Measurements from ENCODE around the gene PLXDC2. TPM values are rescaled to one million over a fixed set of nuclear protein-coding genes. Genes with fewer than 3 reads are reported as not detected.

PLXDC2 gene
- total RNA-seq, 6 donors from 2014 or later, result 39.0 to 129 (median 68.0) TPM

DNA sequence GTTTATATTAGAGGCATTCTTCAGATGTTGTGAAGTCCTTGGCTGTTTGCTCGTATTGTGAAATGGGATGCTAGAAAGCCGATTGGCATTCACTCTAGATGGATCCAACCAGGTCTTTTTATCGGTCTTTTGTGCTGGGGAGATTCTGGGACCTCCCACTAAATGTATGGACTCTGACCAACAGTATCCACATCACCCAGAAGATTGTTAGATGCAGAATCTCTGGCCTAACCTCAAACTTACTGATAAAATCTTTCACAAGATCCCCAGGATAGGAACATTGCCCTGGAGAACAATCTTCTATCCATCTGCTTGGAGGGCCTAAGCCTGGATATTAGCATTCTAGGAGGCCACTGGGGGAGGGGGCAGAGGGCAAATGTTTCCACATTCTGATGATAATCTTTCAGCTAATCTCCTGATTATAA lies 160.9 kb downstream of the PLXDC2 start:
- H3K4me3 ChIP-seq, result no peak overlapping the region
- DNase-seq (no peak), ATAC-seq (ENCODE audit: low FRiP score in 2 of 2) (no peak)
- no peak overlapping the region for H3K27ac ChIP-seq
- 78 to 82% methylated on average over 3 of the region's 3 CpGs for WGBS, 2 donors
- H3K9me3 ChIP-seq, result no peaks in the 10 kb centered on the region
- no peaks in the 10 kb centered on the region for H3K27me3 ChIP-seq
- TF ChIP-seq POLR2AphosphoS5 (IDR thresholded peaks at IDR 0.05), result no peak
- TF ChIP-seq EP300 (IDR thresholded peaks at IDR 0.05), result no peak
- TF ChIP-seq, protein P1, sequence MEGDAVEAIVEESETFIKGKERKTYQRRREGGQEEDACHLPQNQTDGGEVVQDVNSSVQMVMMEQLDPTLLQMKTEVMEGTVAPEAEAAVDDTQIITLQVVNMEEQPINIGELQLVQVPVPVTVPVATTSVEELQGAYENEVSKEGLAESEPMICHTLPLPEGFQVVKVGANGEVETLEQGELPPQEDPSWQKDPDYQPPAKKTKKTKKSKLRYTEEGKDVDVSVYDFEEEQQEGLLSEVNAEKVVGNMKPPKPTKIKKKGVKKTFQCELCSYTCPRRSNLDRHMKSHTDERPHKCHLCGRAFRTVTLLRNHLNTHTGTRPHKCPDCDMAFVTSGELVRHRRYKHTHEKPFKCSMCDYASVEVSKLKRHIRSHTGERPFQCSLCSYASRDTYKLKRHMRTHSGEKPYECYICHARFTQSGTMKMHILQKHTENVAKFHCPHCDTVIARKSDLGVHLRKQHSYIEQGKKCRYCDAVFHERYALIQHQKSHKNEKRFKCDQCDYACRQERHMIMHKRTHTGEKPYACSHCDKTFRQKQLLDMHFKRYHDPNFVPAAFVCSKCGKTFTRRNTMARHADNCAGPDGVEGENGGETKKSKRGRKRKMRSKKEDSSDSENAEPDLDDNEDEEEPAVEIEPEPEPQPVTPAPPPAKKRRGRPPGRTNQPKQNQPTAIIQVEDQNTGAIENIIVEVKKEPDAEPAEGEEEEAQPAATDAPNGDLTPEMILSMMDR (IDR thresholded peaks at IDR 0.05), result no peak
- no peak for TF ChIP-seq POLR2A (IDR thresholded peaks at IDR 0.05)
- H3K4me1 ChIP-seq, result no peaks in the 10 kb centered on the region
- H3K36me3 ChIP-seq, result no peaks in the 10 kb centered on the region

DNA sequence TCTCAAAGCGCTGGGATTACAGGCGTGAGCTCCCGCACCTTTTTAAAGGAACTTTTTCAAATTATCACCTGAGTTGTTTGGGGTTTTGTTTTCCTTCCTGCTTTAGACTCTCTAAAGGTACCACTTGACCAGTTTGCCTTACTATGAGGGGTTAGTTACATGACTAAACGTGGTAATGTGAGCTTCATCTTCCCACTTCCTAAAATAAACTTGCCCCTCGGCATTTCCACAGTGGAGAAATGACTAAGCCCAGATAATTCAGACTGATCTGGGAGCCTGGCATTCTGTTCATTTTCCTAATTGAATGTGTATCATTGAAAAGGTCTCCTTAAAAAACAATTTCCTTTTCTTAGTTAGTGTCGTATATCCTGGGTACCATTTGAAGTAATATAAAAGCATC lies 163.4 kb downstream of the PLXDC2 start:
- H3K4me1 ChIP-seq, result peaks cover 0 to 3% (median 0%) of the 10 kb centered on the region in 4 donors
- ATAC-seq (ENCODE audit: low FRiP score in 2 of 2), result no peak
- WGBS, 2 donors, result 71 to 83% methylated on average over 6 of the region's 6 CpGs
- H3K9me3 ChIP-seq, result no peaks in the 10 kb centered on the region
- no peak overlapping the region for H3K4me3 ChIP-seq
- TF ChIP-seq EP300 (IDR thresholded peaks at IDR 0.05) (no peak), POLR2A (IDR thresholded peaks at IDR 0.05) (no peak), POLR2AphosphoS5 (IDR thresholded peaks at IDR 0.05) (no peak)
- TF ChIP-seq, protein P1 (IDR thresholded peaks at IDR 0.05), result no peak
- no peaks in the 10 kb centered on the region for H3K36me3 ChIP-seq
- H3K27me3 ChIP-seq, result no peaks in the 10 kb centered on the region
- no peak for DNase-seq
- no peak overlapping the region for H3K27ac ChIP-seq

DNA sequence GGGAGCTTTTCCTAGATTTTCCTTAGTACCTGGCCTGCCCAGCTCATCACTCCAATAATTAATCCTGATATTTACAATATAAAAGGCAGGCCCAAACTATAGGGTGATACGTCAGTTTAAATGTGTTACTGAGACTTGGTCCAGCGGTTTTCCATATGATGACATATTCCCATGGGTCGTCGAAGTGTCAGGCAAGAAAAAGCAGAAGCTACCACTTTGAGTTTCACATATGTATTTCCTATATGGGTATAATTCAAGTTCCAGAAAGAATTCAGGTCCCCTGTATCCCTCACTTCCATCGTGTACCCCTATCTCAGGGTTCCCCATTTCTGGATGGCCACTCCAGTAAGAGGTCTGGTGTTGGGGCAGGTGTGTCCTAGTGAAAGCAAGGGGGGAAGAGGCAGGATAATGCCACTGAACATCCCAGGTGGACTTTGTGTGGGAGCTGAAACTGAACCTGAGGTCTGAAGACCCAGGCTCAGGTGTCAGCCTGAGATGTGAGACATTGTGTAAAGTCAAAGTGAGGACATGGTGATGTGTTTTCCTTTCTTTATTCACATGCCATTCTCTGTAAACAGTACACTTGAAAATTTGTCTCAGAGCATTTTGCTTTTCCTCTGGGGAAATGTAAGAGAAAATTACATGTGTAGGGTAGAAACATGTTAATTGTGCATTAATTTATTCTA lies 167.8 kb downstream of the PLXDC2 start:
- no peaks in the 10 kb centered on the region for H3K9me3 ChIP-seq
- no peaks in the 10 kb centered on the region for H3K36me3 ChIP-seq
- TF ChIP-seq, protein P1 (IDR thresholded peaks at IDR 0.05), result no peak
- TF ChIP-seq POLR2A (IDR thresholded peaks at IDR 0.05), result no peak
- TF ChIP-seq EP300 (IDR thresholded peaks at IDR 0.05), result no peak
- no peak for TF ChIP-seq POLR2AphosphoS5 (IDR thresholded peaks at IDR 0.05)
- WGBS, 2 donors, result 78 to 81% methylated on average over 5 of the region's 5 CpGs
- H3K27ac ChIP-seq, result no peak overlapping the region
- ATAC-seq (ENCODE audit: low FRiP score in 2 of 2) (no peak), DNase-seq (no peak)
- peaks cover 0 to 3% (median 1%) of the 10 kb centered on the region in 4 donors for H3K4me1 ChIP-seq
- no peaks in the 10 kb centered on the region for H3K27me3 ChIP-seq
- H3K4me3 ChIP-seq, result no peak overlapping the region

DNA sequence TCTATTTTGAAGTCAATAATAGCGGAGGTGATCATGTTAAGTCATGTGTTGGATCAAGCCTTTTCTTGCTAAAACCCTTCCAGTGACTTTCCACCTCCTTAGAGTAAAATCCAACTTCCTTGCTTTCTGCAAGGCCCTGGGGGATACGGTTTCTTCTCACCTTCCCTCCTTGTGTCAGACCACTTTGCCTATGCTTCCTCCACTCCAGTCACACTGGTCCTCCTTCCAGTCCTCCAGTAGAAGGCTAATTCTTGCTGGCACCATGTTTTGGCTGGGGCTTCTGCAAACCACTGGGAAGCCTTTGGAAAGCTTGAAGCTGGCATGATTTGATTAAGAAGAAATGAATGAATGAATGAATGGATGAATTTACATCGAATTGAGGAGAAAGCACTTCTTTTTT lies 169.5 kb downstream of the PLXDC2 start:
- no peak overlapping the region for H3K4me3 ChIP-seq
- 70 to 71% methylated on average over 3 of the region's 3 CpGs for WGBS, 2 donors
- no peak overlapping the region for H3K27ac ChIP-seq
- TF ChIP-seq, protein P1 (IDR thresholded peaks at IDR 0.05), result no peak
- TF ChIP-seq POLR2AphosphoS5 (IDR thresholded peaks at IDR 0.05) (no peak), POLR2A (IDR thresholded peaks at IDR 0.05) (no peak), EP300 (IDR thresholded peaks at IDR 0.05) (no peak)
- no peak for DNase-seq
- no peaks in the 10 kb centered on the region for H3K9me3 ChIP-seq
- H3K36me3 ChIP-seq, result no peaks in the 10 kb centered on the region
- ATAC-seq (ENCODE audit: low FRiP score in 2 of 2), result no peak
- no peaks in the 10 kb centered on the region for H3K27me3 ChIP-seq
- peaks cover 0 to 3% (median 1%) of the 10 kb centered on the region in 4 donors for H3K4me1 ChIP-seq

DNA sequence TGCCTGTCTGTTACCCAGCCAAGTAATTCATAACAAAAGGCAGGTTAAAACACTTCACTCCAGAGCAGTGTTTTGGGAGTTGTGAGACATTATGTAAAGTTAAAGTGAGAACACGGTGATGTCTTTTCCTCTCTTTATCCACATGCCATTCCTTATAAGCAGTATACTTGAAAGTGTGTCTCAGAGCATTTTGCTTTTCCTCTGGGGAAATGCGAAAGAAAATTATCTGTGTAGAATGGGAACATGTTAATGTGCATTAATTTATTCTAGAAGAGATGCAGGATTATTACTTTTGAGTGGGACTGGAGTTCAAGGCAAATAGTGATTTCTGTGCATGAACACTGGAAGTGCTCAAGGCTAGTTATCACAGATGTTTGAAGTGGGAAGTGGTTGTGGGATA lies 170.4 kb downstream of the PLXDC2 start:
- Histone ChIP-seq H3K4me1 (peaks cover 0 to 3% (median 1%) of the 10 kb centered on the region in 4 donors), H3K36me3 (no peaks in the 10 kb centered on the region), H3K27ac (peak overlapping the region in 1 of 4 donors; percentile 10), H3K27me3 (no peaks in the 10 kb centered on the region), H3K4me3 (no peak overlapping the region), H3K9me3 (no peaks in the 10 kb centered on the region)
- WGBS, 2 donors, result 67 to 68% methylated on average over 2 of the region's 2 CpGs
- ATAC-seq (ENCODE audit: low FRiP score in 2 of 2) (no peak), DNase-seq (no peak)
- TF ChIP-seq, protein P1 (IDR thresholded peaks at IDR 0.05), result no peak
- TF ChIP-seq POLR2AphosphoS5 (IDR thresholded peaks at IDR 0.05), result no peak
- TF ChIP-seq POLR2A (IDR thresholded peaks at IDR 0.05), result no peak
- TF ChIP-seq EP300 (IDR thresholded peaks at IDR 0.05), result no peak
